Measurements from ENCODE around the gene RSU1.
"Not testable (repeated sequence)": the region's sequence is repeated elsewhere in the genome, so short reads cannot be mapped to it uniquely, and the experiment has no call there.

RSU1 gene

GRCh38 chr10:16817125-16818019 lies at the start of gene RSU1:
TSS of gene RSU1 (minus strand) at chr10:16817424. CDS start at chr10:16817081, 343 bp downstream.
- peak; percentile 99 for FAIRE-seq

DNA sequence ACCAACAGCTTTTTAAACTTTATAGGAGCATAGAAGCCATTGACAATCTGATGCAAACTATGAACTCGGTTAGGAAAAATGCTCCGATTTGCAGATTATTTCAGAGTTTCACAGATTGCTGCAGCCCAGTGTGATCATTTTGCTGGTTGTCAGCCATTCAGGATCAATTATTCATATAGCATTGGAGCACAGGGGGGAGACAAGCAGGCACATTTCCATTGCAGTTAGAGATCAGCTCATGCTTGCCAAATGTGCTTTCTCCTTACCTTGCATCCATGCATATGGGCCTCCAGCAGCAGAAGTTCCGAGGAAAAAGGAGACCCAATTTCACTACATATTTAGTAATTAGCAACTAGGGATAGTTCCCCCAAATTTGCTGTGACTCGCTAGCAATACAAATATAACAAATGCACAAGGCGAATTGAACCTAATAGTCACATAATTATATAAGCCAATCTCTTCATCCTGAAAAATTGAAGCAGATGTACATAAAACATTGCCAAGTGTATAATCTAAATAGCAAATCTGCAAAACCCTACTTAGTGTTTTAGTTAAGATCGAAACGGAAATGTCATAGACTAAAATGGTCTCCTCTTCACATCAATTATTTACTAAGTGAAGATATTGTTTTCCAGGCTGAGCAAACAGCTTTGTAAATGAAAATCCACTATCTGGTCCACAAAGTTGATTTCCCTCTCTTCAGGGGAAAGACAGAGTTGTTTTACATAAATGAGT lies 49.5 kb upstream of the RSU1 start:
- FAIRE-seq: peak; percentile 29

DNA sequence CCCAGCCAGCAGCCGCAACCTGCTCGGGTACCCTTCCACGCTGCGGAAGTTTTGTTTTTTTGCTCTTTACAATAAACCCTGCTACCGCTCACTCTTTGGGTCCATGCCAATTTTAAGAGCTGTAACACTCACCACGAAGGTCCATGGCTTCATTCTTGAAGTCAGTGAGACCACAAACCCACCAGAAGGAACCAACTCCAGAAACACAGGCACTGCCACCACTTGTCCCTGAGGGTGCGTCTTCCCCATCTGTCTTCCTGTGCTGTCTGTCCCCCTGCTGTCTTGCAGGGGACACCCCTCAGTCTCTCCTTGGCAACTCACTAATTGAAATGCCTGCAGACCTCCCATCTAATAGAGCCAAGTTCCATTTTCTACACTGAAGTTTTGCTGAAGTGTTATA lies 48.5 kb upstream of the RSU1 start:
- no peak for FAIRE-seq

- no peak for FAIRE-seq
These were observed 46.5 kb upstream of the RSU1 start for GRCh38 chr10:16863766-16864165.

- no peak for FAIRE-seq
These were observed 40.2 kb upstream of the RSU1 start for GRCh38 chr10:16857419-16857818.

- no peak for FAIRE-seq
These were observed 39.3 kb upstream of the RSU1 start for GRCh38 chr10:16856567-16856966.

GRCh38 chr10:16856092-16856491 lies 38.9 kb upstream of the RSU1 start:
- FAIRE-seq: peak; percentile 99

DNA sequence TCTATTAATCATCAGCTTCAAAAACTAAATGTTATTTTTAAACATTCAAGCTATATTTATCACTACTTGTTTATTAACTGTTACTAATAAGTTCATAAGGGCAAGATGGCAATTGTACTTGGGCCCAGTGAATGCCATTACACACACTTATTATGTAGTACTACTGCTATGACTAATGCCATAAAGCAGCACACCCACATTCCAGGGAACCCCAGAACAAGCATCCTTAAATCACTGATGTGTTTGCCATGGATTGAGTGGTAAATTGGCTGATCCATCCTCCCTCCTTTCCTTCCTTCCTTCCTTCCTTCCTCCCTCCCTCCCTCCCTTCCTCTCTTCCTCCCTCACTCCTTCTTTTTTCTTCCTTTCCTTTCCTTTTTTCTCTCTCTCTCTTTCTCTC lies 37.4 kb upstream of the RSU1 start:
- FAIRE-seq: no peak

DNA sequence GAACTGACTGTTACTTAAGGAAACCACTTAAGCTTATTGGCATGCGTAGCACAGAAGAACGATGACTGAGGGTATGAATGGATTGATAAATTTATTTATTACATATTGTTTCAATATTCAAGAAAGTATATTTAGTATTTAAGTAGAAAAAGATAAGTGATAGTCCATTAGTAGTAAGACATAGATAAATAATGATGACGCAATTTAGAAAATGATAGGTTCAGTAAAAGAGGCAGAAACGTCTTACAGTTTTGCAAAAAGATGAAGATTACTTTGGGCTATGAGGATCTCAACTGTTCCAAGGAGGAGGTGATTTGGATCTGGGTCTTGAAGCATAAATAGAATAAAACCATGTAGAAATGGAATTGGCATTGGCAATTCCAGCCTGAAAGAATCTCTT lies 36.6 kb upstream of the RSU1 start:
- FAIRE-seq: peak; percentile 66

- FAIRE-seq: peak; percentile 63
These were observed 36.0 kb upstream of the RSU1 start for GRCh38 chr10:16853201-16853600.

DNA sequence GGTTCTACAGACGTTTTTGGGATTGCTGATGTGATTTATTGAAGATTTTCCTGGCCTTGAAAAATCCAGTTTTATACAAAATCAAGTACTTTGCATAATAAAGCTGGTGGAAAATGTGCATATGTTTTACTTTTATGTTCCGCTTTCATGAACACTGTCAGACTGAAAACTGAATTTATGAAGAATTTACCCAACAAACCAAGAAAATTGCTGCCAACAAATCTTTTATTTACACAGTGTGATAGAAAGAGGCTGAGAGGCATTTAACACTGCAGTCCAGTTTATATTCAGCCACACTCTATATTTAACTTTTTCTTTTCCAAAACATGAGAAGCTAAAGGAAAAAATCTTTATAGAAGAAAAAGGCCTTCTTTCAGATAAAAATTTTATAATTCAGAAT lies 35.4 kb upstream of the RSU1 start:
- no peak for FAIRE-seq

DNA sequence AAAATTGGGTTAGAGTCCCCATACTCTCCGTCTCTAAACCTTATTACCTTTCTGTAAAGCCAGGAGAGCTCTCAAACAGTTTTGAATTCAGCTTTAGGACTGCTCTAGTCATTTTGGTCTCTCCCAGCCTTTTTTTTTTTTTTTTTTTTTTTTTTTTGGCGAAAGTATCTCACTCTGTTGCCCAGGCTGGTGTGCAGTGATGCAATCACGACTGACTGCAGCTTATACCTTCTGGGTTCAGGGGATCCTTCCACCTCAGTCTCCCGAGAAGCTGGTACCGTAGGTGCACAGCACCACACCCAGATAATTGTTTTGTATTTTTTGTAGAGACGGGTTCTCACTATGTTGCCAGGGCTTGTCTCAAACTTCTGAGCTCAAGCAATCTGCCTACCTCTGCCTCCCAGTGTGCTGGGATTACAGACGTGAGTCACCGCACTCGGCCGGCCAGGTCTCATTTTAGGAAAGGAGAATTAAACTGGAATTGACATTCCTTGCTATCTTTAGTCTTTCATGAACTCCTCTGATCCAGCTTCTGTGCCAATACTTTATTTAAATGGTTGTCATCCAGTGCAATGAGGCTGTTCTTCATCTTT lies 31.4 kb upstream of the RSU1 start:
- FAIRE-seq: peak; percentile 92

- FAIRE-seq: peak; percentile 99
These were observed 30.4 kb upstream of the RSU1 start for GRCh38 chr10:16847644-16848043.

- no peak for FAIRE-seq
These were observed 28.0 kb upstream of the RSU1 start for GRCh38 chr10:16845248-16845647.

- FAIRE-seq: peak; percentile 99
These were observed 26.1 kb upstream of the RSU1 start for GRCh38 chr10:16843252-16843870.

DNA sequence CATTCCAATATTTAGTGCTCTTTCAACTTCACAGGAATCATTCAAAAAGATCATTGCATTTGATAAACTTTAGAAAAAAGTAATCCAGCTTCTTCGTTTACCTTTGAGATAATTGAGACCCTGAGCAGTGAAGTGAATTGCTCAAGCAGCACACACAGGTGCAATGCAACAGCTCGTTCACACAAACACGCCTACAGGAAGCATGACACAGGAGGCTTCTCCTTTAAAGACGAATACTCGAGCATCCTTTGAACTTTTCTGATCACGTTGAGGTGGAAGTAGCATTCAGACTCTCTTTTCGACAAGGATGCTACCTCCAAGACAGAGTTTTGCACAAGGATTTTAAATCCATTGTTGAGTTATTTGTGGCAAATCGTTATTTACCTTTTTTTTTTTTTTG lies 18.0 kb upstream of the RSU1 start:
- FAIRE-seq: no peak

GRCh38 chr10:16832351-16833080 lies 15.3 kb upstream of the RSU1 start:
- no peak for FAIRE-seq

GRCh38 chr10:16828701-16829175 lies 11.5 kb upstream of the RSU1 start:
- no peak for FAIRE-seq

DNA sequence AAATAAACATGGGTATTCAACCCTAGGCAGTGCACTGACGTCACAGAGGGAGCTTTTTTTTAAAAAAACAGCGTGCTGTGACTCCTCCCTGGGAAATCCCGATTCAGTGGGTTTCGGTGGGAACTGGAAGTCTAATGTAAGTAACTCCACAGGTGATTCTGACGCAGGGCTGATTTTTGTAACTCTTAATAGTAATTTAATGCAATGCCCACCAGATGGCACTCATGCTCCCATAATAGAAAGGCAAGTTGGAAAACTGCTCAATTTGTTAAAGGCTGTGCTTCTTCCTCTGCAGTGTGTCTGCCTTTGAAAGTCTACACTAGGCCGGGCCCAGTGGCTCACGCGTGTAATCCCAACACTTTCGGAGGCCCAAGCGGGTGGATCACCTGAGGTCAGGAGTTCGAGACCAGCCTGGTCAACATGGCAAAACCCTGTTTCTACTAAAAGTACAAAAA lies 10.9 kb upstream of the RSU1 start:
- peak; percentile 96 for FAIRE-seq

DNA sequence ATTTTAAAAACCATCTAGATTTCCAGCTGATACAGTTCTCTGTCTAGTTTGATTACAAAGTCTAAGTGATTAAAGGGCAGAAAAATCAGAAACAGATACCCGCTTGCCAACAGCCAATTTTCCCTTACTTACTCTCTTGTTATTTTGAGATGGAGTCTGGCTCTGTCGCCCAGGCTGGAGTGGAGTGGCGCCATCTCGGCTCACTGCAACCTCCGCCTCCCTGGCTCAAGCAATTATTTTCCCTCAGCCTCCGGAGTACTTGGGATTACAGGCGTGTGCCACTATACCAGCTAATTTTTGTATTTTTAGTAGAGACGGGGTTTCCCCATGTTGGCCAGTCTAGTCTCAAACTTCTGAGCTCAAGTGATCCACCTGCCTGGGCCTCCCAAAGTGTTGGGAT lies 10.2 kb upstream of the RSU1 start:
- FAIRE-seq: not testable (repeated sequence)

- no peak for FAIRE-seq
These were observed 5.6 kb upstream of the RSU1 start for GRCh38 chr10:16822726-16823360.

GRCh38 chr10:16822027-16822426 lies 4.8 kb upstream of the RSU1 start:
- FAIRE-seq: no peak

All from A204.1 (cell line).